HEK293 (cell line): Measurements from ENCODE around the gene CNMD.
"Not testable (repeated sequence)": the region's sequence is repeated elsewhere in the genome, so short reads cannot be mapped to it uniquely, and the experiment has no call there.

Experiments
- CTCF ChIA-PET: fragments of 350-600 bp; formaldehyde crosslinking; extraction: SDS; loops from one replicate; lab custom pipeline; 2021; ENCODE audit warnings: antibody characterized with exemption; lab: Yijun Ruan, JAX
- POLR2A ChIA-PET: fragments of 300-600 bp; formaldehyde crosslinking; extraction: SDS; loops from one replicate; lab custom pipeline; 2020; ENCODE audit warnings: antibody characterized with exemption, inconsistent platforms; lab: Yijun Ruan, JAX
- H3K27ac ChIP-seq: fragments of 200-500 bp; sonication (Bioruptor generic); 2 replicates; pipeline ENCODE4 v1.5.1; 2014; ENCODE audit warnings: low read depth, low read length, control low read depth, inconsistent platforms; ENCODE audit errors: extremely low read depth
- H3K36me3 ChIP-seq, 2 experiments: fragments of 200-500 bp in 1 of 2; sonication (Bioruptor generic) in 1 of 2; 1 replicate in 1 of 2; 2 replicates in 1 of 2; pipeline ENCODE4 v1.5.1; 2014 to 2017; ENCODE audit warnings: inconsistent platforms in 2 of 2, low read length in 2 of 2; ENCODE audit not compliant: control insufficient read depth in 2 of 2, insufficient read depth in 1 of 2
- H3K4me1 ChIP-seq: fragments of 200-500 bp; sonication (Bioruptor generic); 2 replicates; pipeline ENCODE4 v1.5.1; 2014; ENCODE audit warnings: mild to moderate bottlenecking, low read length, inconsistent platforms; ENCODE audit not compliant: control insufficient read depth, insufficient read depth
- H3K4me3 ChIP-seq: 2 replicates; pipeline ENCODE4 v1.5.1; 2011; ENCODE audit warnings: low read depth, mild to moderate bottlenecking, control low read depth, low read length, moderate library complexity
- H3K9me3 ChIP-seq: fragments of 200-500 bp; sonication (Bioruptor generic); 2 replicates; pipeline ENCODE4 v1.5.1; 2014; ENCODE audit warnings: low read depth, low read length, inconsistent platforms; ENCODE audit not compliant: control insufficient read depth, insufficient read depth
- AEBP2 ChIP-seq: fragments of 450-650 bp; formaldehyde crosslinking; IDR thresholded peaks from 2 replicates; pipeline ENCODE4 v1.5.1; 2016; ENCODE audit warnings: missing biosample characterization, missing genetic modification characterization, borderline replicate concordance
- KLF1 ChIP-seq: fragments of 450-650 bp; formaldehyde crosslinking; IDR thresholded peaks from 2 replicates; pipeline ENCODE4 v1.5.1; 2016; ENCODE audit warnings: missing biosample characterization, missing genetic modification characterization
- MZF1 ChIP-seq: fragments of 450-650 bp; formaldehyde crosslinking; IDR thresholded peaks from 2 replicates; pipeline ENCODE4 v1.5.1; 2017; ENCODE audit warnings: missing biosample characterization, missing genetic modification characterization, borderline replicate concordance
- PRDM10 ChIP-seq: fragments of 450-650 bp; formaldehyde crosslinking; IDR thresholded peaks from 2 replicates; pipeline ENCODE4 v1.5.1; 2016; ENCODE audit warnings: missing biosample characterization, missing genetic modification characterization
- PRDM6 ChIP-seq: fragments of 450-650 bp; formaldehyde crosslinking; IDR thresholded peaks from 2 replicates; pipeline ENCODE4 v1.5.1; 2017; ENCODE audit warnings: missing biosample characterization, missing genetic modification characterization
- YY1 ChIP-seq: fragments of 450-650 bp; formaldehyde crosslinking; IDR thresholded peaks from 2 replicates; pipeline ENCODE4 v1.5.1; 2018; ENCODE audit warnings: missing biosample characterization, missing genetic modification characterization
- YY2 ChIP-seq: fragments of 450-650 bp; formaldehyde crosslinking; IDR thresholded peaks from 2 replicates; pipeline ENCODE4 v1.5.1; 2016; ENCODE audit warnings: missing biosample characterization, missing genetic modification characterization
- ZIC2 ChIP-seq: fragments of 450-650 bp; formaldehyde crosslinking; IDR thresholded peaks from 2 replicates; pipeline ENCODE4 v1.5.1; 2016; ENCODE audit warnings: missing biosample characterization, missing genetic modification characterization
- ZNF16 ChIP-seq: fragments of 450-650 bp; formaldehyde crosslinking; IDR thresholded peaks from 2 replicates; pipeline ENCODE4 v1.5.1; 2016; ENCODE audit warnings: low read depth, missing biosample characterization, missing genetic modification characterization
- ZNF280C ChIP-seq: fragments of 450-650 bp; formaldehyde crosslinking; IDR thresholded peaks from 2 replicates; pipeline ENCODE4 v1.5.1; 2016; ENCODE audit warnings: missing biosample characterization, missing genetic modification characterization
- ZNF292 ChIP-seq: fragments of 450-650 bp; formaldehyde crosslinking; IDR thresholded peaks from 2 replicates; pipeline ENCODE4 v1.5.1; 2016; ENCODE audit warnings: low read depth, missing biosample characterization, missing genetic modification characterization, borderline replicate concordance
- ZNF311 ChIP-seq: fragments of 450-650 bp; formaldehyde crosslinking; IDR thresholded peaks from 2 replicates; pipeline ENCODE4 v1.5.1; 2017; ENCODE audit warnings: missing biosample characterization, missing genetic modification characterization, borderline replicate concordance
- ZNF404 ChIP-seq: fragments of 450-650 bp; formaldehyde crosslinking; IDR thresholded peaks from 2 replicates; pipeline ENCODE4 v1.5.1; 2017; ENCODE audit warnings: missing biosample characterization, missing genetic modification characterization

CNMD gene

GRCh38 chr13:52721356-52721755 is 18.3 kb downstream of the CNMD start:
- POLR2A ChIA-PET, result not testable (repeated sequence)

GRCh38 chr13:52720904-52721303 is 18.7 kb downstream of the CNMD start:
- POLR2A ChIA-PET, CTCF ChIA-PET: not testable (repeated sequence)

More at GRCh38 chr13:52721356-52721755, 18.3 kb downstream of the CNMD start:
- not testable (repeated sequence) for H3K9me3 ChIP-seq, H3K27ac ChIP-seq
- peak; percentile 31; the same call in 1 of the 2 replicates for TF ChIP-seq KLF1 (tag by site-specific recombination)
- TF ChIP-seq, all 188 proteins: peak for 1; not testable (repeated sequence) for 187
- H3K4me3 ChIP-seq, CTCF ChIA-PET, H3K36me3 ChIP-seq, H3K4me1 ChIP-seq: not testable (repeated sequence)

GRCh38 chr13:52713894-52714293 is 25.7 kb downstream of the CNMD start:
- Histone ChIP-seq H3K27ac (no peak overlapping the region), H3K36me3 (no peaks in the 10 kb centered on the region), H3K9me3 (no peaks in the 10 kb centered on the region), H3K4me1 (no peaks in the 10 kb centered on the region), H3K4me3 (no peak overlapping the region)
- ChIA-PET POLR2A (no interaction called here), CTCF (no interaction called here)
- no peak for TF ChIP-seq YY2
- no peak for TF ChIP-seq ZNF280C (tag by site-specific recombination)
- TF ChIP-seq ZIC2 (tag by site-specific recombination), result no peak
- no peak for TF ChIP-seq AEBP2 (tag by site-specific recombination)
- TF ChIP-seq ZNF311, result no peak
- no peak for TF ChIP-seq ZNF292
- no peak for TF ChIP-seq ZNF16 (tag by site-specific recombination)
- TF ChIP-seq MZF1 (tag by site-specific recombination), result no peak
- no peak for TF ChIP-seq ZNF404 (tag by site-specific recombination)

More at GRCh38 chr13:52720904-52721303, 18.7 kb downstream of the CNMD start:
- not testable (repeated sequence) for H3K36me3 ChIP-seq, H3K4me1 ChIP-seq, H3K27ac ChIP-seq, H3K4me3 ChIP-seq, H3K9me3 ChIP-seq
- TF ChIP-seq PRDM10 (tag by site-specific recombination) (0 out of 2 replicates have a peak, but pooled peaks have one; percentile 46), YY1 (tag by site-specific recombination) (0 out of 2 replicates have a peak, but pooled peaks have one; percentile 20), PRDM6 (tag by site-specific recombination) (peak; percentile 56; the same call in 1 of the 2 replicates)
